Measurements from ENCODE around the gene HNRNPA3.

HNRNPA3 gene

GRCh38 chr2:177242121-177242987, 29.8 kb downstream of the HNRNPA3 start:
- CTCF ChIA-PET: interaction anchor here (0.6 to 4.5 kb wide), 2 partner anchors 12 to 15 kb away, joined by 3 to 33 read pairs; no protein-coding TSS in a partner anchor
- Histone ChIP-seq H3K27ac (ENCODE audit: extremely low read depth, low read depth, low read length) (peak overlapping the region; percentile 73), H3K9me3 (ENCODE audit: control insufficient read depth, insufficient read depth, low read depth, low read length) (no peaks in the 10 kb centered on the region), H3K4me1 (ENCODE audit: control insufficient read depth, insufficient read depth, low read length) (peaks cover 34% of the 10 kb centered on the region), H3K36me3 (ENCODE audit: control insufficient read depth in 2 of 2, insufficient read depth in 1 of 2, low read length in 2 of 2) (no peaks in the 10 kb centered on the region), H3K4me3 (ENCODE audit: low read depth, low read length) (peak overlapping the region; percentile 14)
- POLR2A ChIA-PET: no interaction called here
- no peak for TF ChIP-seq ZNF48 (tag by site-specific recombination; IDR thresholded peaks at IDR 0.05)
- no peak for TF ChIP-seq GLI2 (tag by site-specific recombination; IDR thresholded peaks at IDR 0.05; ENCODE audit: borderline replicate concordance, low read depth)
- no peak for TF ChIP-seq ZNF777 (tag by site-specific recombination; IDR thresholded peaks at IDR 0.05; ENCODE audit: borderline replicate concordance)
- no peak for TF ChIP-seq HOXC10 (CRISPR knock-in tag; IDR thresholded peaks at IDR 0.05)
- no peak for TF ChIP-seq ZNF791 (tag by site-specific recombination; IDR thresholded peaks at IDR 0.05)
- no peak for TF ChIP-seq ZNF610 (tag by site-specific recombination; IDR thresholded peaks at IDR 0.05; ENCODE audit: borderline replicate concordance)
- no peak for TF ChIP-seq ZNF513 (tag by site-specific recombination; IDR thresholded peaks at IDR 0.05)
- no peak for TF ChIP-seq KLF17 (tag by site-specific recombination; IDR thresholded peaks at IDR 0.05)
- peak; percentile 99 for TF ChIP-seq PRDM6 (tag by site-specific recombination; IDR thresholded peaks at IDR 0.05)
- no peak for TF ChIP-seq ZNF426 (tag by site-specific recombination; IDR thresholded peaks at IDR 0.05)
- 0 out of 2 replicates have a peak, but pooled peaks have one; percentile 54 for TF ChIP-seq ZBTB44 (tag by site-specific recombination; IDR thresholded peaks at IDR 0.05)
- TF ChIP-seq ZBTB21 (tag by site-specific recombination; IDR thresholded peaks at IDR 0.05): peak; percentile 64; the same call in 1 of the 2 replicates
- no peak for TF ChIP-seq ZNF341 (tag by site-specific recombination; IDR thresholded peaks at IDR 0.05; ENCODE audit: low read depth)
- no peak for TF ChIP-seq ZNF776 (tag by site-specific recombination; IDR thresholded peaks at IDR 0.05; ENCODE audit: borderline replicate concordance)
- TF ChIP-seq ZNF140 (tag by site-specific recombination; IDR thresholded peaks at IDR 0.05): no peak
- TF ChIP-seq ZNF837 (tag by site-specific recombination; IDR thresholded peaks at IDR 0.05): no peak
- peak; percentile 84; the same call in 1 of the 2 replicates for TF ChIP-seq SCRT1 (tag by site-specific recombination; IDR thresholded peaks at IDR 0.05; ENCODE audit: borderline replicate concordance)
- 0 out of 2 replicates have a peak, but pooled peaks have one; percentile 19 for TF ChIP-seq INSM2 (tag by site-specific recombination; IDR thresholded peaks at IDR 0.05)
- no peak for TF ChIP-seq ZNF621 (tag by site-specific recombination; IDR thresholded peaks at IDR 0.05)
- no peak for TF ChIP-seq ZNF354C (tag by site-specific recombination; IDR thresholded peaks at IDR 0.05; ENCODE audit: borderline replicate concordance, low read depth)
- TF ChIP-seq ZNF561 (tag by site-specific recombination; IDR thresholded peaks at IDR 0.05; ENCODE audit: borderline replicate concordance): peak; percentile 41; the same call in 1 of the 2 replicates
- TF ChIP-seq ZNF529 (tag by site-specific recombination; IDR thresholded peaks at IDR 0.05; ENCODE audit: insufficient replicate concordance): no peak
- TF ChIP-seq ZNF785 (tag by site-specific recombination; IDR thresholded peaks at IDR 0.05): no peak
- no peak for TF ChIP-seq ZNF501 (tag by site-specific recombination; IDR thresholded peaks at IDR 0.05)
- no peak for TF ChIP-seq ZNF394 (tag by site-specific recombination; IDR thresholded peaks at IDR 0.05; ENCODE audit: borderline replicate concordance)
- TF ChIP-seq ZNF433 (tag by site-specific recombination; IDR thresholded peaks at IDR 0.05; ENCODE audit: low read depth): no peak
- peak; percentile 83 for TF ChIP-seq ZSCAN30 (tag by site-specific recombination; IDR thresholded peaks at IDR 0.05)
- peak; percentile 78 for TF ChIP-seq ZNF660 (tag by site-specific recombination; IDR thresholded peaks at IDR 0.05)
- no peak for TF ChIP-seq ZNF560 (tag by site-specific recombination; IDR thresholded peaks at IDR 0.05; ENCODE audit: borderline replicate concordance)
- no peak for TF ChIP-seq ZFHX2 (tag by site-specific recombination; conservative IDR thresholded peaks at IDR 0.05)
